Inferior parietal cortex (tissue), 1 donor: ENCODE measurements around the gene OTULIN.

Experiments
- DNase-seq: peaks from one replicate; pipeline ENCODE4 v3.0.0-alpha.2; 2016; ENCODE audit errors: extremely low spot score

The OTULIN gene

GRCh38 chr5:14668181-14668591 is 3.7 kb downstream of the OTULIN start:
- no peak for DNase-seq

DNA sequence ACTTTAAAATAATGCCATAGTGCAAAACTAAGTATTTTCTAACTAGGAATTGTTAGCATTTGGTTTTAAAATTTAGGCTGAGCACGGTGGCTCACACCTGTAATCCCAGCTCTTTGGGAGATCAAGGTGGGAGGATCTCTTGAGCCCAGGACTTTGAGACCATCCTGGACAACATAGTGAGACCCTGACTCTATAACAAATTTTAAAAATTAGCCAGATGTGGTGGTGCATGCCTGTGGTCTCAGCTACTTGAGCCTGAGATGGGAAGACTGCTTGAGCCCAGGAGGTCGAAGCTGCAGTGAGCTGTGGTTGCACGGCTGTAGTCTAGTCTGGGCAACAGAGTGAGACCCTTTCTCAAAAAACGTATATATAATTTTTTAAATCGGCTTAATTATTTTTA is 4.9 kb downstream of the OTULIN start:
- no peak for DNase-seq

- DNase-seq = no peak
Measured at GRCh38 chr5:14669975-14670374, 5.5 kb downstream of the OTULIN start.

- DNase-seq = no peak
Measured at GRCh38 chr5:14671414-14671813, 6.9 kb downstream of the OTULIN start.

DNA sequence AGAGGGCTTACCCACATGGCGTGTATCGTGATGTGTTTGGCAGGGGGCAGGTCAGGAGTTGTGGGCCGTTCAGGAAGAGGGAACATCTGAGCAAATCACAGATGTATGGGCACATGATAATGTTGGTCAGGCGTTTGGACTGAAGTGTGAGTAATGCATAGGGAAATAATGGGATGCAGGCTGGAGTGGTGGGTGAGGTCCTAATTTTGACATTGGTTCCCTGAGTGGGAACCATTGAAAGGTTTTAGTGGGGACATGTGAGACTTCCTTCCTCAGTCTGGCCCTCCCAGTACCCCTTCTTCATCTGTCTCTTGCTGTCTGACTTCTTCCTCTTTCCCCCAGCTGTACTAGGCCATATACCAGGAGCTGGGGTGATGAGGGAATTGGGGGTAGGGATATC is 7.6 kb downstream of the OTULIN start:
- DNase-seq = no peak

- no peak for DNase-seq
Measured at GRCh38 chr5:14672484-14673394, 8.2 kb downstream of the OTULIN start.

GRCh38 chr5:14673443-14673842 is 8.9 kb downstream of the OTULIN start:
- DNase-seq = no peak

DNA sequence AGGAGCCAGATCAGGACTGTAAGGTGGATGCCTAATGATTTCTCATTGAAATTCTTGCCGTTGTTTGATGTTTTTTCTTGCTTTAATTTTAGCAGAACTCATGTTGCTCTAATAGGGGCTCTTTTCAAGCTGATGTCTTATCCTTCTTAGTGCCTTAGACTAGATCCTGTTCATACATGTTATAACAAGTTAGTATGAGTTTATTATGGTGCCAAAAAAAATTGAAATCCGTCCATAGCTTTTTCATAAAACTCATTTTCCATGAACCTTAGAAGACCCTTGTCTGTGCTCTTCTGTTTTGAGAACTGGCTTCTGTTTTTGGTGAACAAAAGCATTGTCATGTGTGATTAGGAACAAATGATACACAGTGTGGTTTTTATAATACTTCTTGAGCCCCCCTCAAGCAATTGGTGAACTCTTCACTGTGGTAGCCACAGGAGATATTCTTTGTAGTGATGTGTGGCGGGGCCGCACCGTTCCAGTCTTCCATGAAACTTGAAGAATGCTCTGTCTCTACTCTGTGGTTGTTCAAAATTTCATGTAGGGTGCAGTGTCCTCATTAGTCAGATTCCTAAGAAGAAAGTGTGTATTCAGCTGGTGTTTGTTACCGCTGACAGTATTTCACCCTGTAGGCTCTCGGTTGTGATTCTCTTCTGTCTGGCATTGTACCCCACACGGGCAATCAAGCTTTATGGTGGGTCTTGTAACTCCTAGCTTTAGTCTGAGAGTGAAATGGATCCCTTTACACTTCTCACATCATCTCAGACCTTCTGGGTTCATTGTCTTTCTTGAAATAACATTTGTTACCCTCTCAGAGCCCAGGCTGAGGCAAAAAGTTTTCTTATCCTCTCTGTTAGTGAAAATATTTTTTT is 10.7 kb downstream of the OTULIN start:
- no peak for DNase-seq

DNA sequence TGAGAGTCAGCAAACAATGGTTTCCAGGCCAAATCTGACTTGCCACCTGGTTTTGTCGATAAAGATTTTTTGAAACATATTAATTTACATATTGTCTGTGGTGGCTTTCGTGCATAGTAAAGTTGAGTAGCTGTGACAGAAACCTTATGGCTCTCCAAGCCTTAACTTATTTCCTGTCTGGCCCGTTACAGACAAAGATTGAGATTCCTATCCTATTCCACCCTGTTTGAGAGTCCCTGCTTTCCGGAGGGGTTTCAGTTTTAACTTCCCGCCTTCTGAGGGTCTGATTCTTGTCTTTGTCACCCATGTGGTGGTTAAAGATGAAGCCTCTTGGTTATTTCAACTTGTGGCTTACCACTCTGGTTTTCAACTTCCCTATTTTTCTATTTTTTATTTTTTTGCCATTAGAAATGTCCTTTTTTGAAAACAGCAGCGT is 11.4 kb downstream of the OTULIN start:
- DNase-seq = no peak

DNA sequence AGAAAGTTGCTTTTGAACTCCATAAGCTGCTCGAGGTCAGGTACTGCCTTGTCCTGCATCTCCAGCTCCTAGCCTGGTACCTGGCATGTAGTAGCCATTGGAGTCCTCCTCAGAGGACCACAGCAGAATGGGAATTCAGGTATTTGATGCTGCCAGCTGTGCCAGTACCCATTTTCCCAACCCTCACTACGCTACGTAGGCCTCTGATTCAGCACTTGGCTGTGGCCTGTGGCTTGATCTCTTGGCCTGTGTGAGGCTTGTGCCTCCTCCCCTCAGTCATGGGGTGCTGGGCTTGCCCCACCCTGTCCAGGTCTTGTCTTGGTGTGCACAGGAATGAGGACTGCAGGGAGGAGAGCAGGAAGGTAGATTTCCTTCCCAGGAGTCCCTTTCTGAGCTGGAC is 11.8 kb downstream of the OTULIN start:
- no peak for DNase-seq

GRCh38 chr5:14678773-14679334 is 14.3 kb downstream of the OTULIN start:
- no peak for DNase-seq

GRCh38 chr5:14679595-14679994 is 15.1 kb downstream of the OTULIN start:
- no peak for DNase-seq

DNA sequence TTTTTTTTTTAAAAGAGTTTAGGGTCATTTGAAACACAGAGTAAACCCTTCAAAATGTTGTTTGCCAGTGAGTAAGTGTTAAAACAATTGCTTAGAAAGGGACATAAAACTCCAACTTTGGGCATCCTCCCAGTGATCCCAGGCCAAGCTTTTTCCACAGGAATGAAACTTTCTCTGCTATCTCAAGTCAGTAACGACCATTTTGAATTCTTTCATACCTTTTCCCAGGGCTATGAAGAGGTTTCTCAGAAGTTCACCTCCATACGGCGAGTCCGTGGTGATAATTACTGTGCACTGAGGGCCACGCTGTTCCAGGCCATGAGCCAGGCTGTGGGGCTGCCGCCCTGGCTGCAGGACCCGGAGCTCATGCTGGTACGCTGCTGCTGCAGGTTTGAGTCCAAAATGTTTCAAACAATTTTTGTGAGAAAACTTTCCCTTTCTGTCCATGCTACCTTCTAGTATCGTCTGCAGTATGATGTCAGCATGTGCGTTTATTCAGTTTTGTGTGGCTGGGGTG is 16.8 kb downstream of the OTULIN start:
- no peak for DNase-seq

- DNase-seq = no peak
Measured at GRCh38 chr5:14683906-14684455, 19.5 kb downstream of the OTULIN start.

DNA sequence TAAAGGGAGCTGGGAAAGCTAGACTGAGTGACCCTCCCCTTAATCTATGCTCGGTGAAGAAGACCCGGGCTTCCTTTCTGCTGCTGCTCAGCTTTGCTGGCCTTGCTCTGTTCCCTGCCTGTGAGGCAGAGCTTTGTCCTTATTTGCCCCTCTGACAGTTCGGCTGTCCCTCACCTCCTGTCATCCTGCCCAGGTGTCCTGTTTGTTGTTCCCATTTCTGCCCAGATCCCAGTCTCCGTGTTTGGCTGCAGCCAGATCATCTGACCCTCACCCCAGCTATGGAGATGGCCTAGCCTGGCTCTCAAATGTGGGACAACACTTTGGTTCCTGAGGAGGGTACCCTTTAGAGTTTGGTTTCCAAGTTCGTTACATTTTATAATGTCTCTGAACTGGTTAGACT is 20.2 kb downstream of the OTULIN start:
- no peak for DNase-seq

- DNase-seq = peak; percentile 71
Measured at GRCh38 chr5:14685757-14686156, 21.2 kb downstream of the OTULIN start.

DNA sequence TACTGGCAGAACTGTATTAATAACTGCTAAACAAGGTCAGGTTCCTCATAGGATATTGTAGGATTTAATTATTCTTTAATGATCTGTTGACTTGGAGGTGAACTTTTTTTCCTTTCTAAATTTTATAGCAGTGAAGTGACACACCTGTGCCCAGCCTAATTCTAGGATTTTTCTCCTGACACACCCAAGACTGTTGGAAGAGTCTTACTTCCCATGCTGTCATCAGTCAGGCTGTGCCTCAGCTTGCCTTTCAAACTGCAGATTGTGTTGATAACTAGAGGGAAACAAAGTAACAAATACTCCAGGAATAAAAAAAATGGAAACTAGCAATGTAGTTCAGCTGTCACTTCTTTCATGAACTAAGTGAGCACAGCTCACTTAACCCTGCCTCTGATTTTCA is 22.0 kb downstream of the OTULIN start:
- no peak for DNase-seq

DNA sequence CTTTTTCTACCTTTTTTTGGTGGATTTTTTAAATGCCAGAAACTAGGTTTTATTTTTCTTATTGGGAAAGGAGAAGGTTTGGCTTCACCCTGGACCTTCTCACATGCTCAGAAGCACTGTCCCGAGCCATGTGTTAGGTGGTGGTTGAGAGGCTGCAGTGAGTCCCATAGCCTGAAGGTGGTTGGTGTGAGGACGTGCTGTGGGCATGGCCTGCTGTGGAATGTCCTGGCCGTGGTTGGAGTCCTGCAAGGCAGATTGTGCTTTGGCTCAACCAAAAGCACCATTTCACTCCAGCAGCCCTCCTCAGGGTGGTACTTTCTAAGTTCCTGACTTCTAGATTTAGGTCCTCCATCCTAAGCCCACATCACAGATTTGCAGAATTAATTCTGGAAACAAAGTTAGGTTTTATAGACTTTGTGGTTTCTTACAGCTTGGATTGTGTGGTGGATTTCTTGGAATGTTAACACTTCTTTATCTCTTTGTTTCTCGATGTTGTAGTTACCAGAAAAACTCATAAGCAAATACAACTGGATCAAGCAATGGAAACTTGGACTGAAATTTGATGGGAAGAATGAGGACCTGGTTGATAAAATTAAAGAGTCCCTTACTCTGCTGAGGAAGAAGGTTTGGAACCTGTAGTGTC is 22.6 kb downstream of the OTULIN start:
- no peak for DNase-seq

DNA sequence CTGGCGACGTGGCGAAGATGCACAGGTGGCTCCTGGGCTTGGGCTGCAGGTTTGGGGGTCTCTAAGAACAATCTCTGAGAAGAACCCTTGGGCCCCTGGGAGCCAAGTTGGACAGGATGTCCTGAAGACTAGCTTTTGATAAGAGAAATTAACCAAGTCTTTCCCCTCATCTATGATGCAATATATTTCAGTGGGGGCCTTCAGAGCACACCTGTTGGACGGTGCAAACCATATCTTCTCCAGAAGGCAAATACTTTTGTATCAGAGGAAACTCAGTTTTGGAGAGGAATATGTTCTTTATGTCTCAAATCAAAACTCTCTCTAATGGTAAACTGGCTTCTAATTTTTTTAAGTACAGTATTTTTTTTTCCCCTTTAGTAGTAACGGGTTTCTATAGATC is 28.6 kb downstream of the OTULIN start:
- DNase-seq = no peak

DNA sequence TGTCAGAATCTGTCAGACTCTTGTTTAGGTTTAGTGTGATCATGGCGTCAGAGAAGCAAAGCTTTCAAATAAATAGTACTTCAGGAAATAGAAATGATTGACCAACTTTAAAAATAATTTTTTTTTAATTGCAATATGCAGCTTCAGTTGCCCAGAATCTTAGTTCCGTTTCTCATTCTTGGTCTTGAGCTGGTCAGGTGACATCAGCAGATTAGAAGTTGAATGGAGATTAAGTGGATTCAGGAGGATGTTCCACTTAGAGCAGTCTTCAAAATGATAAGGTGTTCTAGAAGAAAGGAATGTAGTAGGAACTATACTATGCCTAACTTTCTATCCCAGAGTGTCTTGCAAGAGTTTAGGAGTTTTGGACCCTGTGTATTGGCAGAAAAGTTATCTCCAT is 30.6 kb downstream of the OTULIN start:
- no peak for DNase-seq

DNA sequence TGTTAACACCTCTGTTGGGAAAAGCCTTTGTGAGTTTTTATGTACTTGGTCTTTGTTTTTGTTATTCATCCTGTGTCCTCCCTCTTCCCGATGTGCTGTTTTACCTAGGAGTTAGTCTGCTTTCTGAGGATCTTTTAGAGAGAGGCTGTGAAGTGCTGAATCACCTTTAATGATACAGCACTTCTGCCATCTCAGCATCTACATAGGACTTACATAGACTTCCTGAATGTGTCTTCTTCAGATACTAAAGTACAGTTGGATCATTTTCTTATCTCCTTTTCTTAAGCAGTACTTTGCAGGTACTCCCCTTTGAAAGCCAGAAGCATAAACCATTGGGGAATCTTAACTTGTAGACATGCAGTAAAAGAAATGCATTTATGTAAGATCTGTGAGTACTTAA is 31.5 kb downstream of the OTULIN start:
- DNase-seq = no peak
